Upper lobe of right lung (tissue), 1 donor: ENCODE results near the gene ISLR. TPM values are rescaled to one million over a fixed set of nuclear protein-coding genes. Genes with fewer than 3 reads are reported as not detected.
A peak's percentile ranks its signal among the peaks of the same experiment; 100 is the strongest.

Source experiments
- ATAC-seq: fragments of 200-7000 bp; cut with Tn5 transposase; one replicate; pipeline ENCODE4 v1.9.1; 2020; ENCODE audit warnings: mild to moderate bottlenecking, moderate library complexity
- DNase-seq: peaks from one replicate; pipeline ENCODE4 v3.0.0-alpha.2; 2020
- H3K27ac ChIP-seq: fragments of 200-600 bp; one replicate; pipeline ENCODE4 v1.8.0; 2022
- H3K27me3 ChIP-seq: fragments of 200-600 bp; one replicate; pipeline ENCODE4 v1.8.0; 2022; ENCODE audit warnings: mild to moderate bottlenecking
- H3K36me3 ChIP-seq: fragments of 200-600 bp; one replicate; pipeline ENCODE4 v1.8.0; 2022
- H3K4me1 ChIP-seq: fragments of 200-600 bp; one replicate; pipeline ENCODE4 v1.8.0; 2022
- H3K4me3 ChIP-seq: fragments of 200-600 bp; one replicate; pipeline ENCODE4 v1.8.0; 2022; ENCODE audit warnings: mild to moderate bottlenecking
- H3K9me3 ChIP-seq: fragments of 200-600 bp; one replicate; pipeline ENCODE4 v1.8.0; 2022
- intact Hi-C: fragments of 100-400 bp; cut with DNase I; formaldehyde crosslinking; loops from one replicate; pipeline ENCODE4 v1.11.0; 2022
- total RNA-seq: library from RNA; stranded (reverse); fragmentation: NEBNext Ultra II Directional; extraction: Animal tissue kit (Norgen Biotek cat#: 25700); gene quantifications from one replicate; pipeline ENCODE4 v1.2.1, GENCODE V29; 2021
- TF ChIP-seq, protein P1 (sequence below): fragments of 200-600 bp; IDR thresholded peaks from one replicate; pipeline ENCODE4 v1.8.0; 2022; ENCODE audit warnings: antibody characterized with exemption
- donor health status: DM: no; HTN: yes; CAD: no; lungs with severe emphysema.

Gene ISLR
- total RNA-seq, 1 donor from 2014 or later = 40.6 TPM

GRCh38 chr15:74127954-74128784 is 45.3 kb upstream of the ISLR start:
- Histone ChIP-seq H3K27me3 (peaks cover 80% of the 10 kb centered on the region), H3K36me3 (no peaks in the 10 kb centered on the region), H3K27ac (no peak overlapping the region), H3K9me3 (no peaks in the 10 kb centered on the region), H3K4me3 (peak overlapping the region; percentile 32), H3K4me1 (peaks cover 15% of the 10 kb centered on the region)
- TF ChIP-seq, protein P1, sequence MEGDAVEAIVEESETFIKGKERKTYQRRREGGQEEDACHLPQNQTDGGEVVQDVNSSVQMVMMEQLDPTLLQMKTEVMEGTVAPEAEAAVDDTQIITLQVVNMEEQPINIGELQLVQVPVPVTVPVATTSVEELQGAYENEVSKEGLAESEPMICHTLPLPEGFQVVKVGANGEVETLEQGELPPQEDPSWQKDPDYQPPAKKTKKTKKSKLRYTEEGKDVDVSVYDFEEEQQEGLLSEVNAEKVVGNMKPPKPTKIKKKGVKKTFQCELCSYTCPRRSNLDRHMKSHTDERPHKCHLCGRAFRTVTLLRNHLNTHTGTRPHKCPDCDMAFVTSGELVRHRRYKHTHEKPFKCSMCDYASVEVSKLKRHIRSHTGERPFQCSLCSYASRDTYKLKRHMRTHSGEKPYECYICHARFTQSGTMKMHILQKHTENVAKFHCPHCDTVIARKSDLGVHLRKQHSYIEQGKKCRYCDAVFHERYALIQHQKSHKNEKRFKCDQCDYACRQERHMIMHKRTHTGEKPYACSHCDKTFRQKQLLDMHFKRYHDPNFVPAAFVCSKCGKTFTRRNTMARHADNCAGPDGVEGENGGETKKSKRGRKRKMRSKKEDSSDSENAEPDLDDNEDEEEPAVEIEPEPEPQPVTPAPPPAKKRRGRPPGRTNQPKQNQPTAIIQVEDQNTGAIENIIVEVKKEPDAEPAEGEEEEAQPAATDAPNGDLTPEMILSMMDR = no peak
- intact Hi-C loops = loop anchor here (5.0 kb wide), 1 partner anchor 174 kb away; no protein-coding TSS in a partner anchor
- ATAC-seq (peak; percentile 3), DNase-seq (no peak)

DNA sequence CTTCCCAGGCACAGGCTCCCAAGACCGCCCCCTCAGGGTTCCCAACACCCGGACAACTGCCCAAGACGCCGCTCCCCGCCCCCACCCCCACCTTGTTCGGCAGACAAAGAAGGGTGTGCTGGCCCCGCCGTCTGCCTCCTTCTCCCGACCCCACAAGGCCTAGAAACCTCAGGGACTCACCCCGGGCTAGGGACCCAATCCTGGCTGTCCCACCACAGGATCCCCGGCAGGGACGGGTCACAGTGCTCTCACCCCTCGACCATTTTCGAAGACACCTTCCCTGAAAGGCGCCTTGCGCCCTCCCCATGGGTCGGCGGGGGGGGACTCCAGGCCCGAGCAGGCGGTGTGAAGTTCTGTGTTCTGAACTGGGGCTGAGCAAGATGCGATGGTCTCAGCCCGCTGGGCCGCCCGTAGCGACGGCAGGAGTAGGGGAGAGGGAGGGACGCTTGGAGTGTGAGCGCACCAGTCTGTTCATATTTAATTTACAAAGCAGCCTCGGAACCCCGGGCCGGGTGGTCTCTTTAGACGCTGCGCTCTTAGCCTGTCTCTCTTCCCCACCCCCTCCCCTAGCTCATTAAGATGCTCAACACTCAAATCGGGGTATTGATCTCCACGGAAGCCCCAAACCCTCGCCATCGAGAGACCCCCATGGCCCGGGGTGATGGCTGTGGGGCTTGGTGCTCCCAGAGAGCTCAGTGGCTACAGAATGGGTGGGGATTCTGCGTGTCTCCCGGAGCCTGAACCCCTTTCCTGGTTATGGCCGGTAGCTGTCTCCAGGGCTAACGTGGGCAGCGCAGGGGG is 44.5 kb upstream of the ISLR start:
- intact Hi-C loops = loop anchor here (5.0 kb wide), 1 partner anchor 173 kb away; no protein-coding TSS in a partner anchor
- H3K27ac ChIP-seq = no peak overlapping the region
- peaks cover 15% of the 10 kb centered on the region for H3K4me1 ChIP-seq
- no peaks in the 10 kb centered on the region for H3K9me3 ChIP-seq
- ATAC-seq = no peak
- peaks cover 88% of the 10 kb centered on the region for H3K27me3 ChIP-seq
- no peak for DNase-seq
- no peaks in the 10 kb centered on the region for H3K36me3 ChIP-seq
- peak overlapping the region; percentile 32 for H3K4me3 ChIP-seq
- TF ChIP-seq, protein P1 = no peak

GRCh38 chr15:74129586-74130154 is 43.8 kb upstream of the ISLR start:
- H3K4me1 ChIP-seq = peaks cover 15% of the 10 kb centered on the region
- no peak overlapping the region for H3K27ac ChIP-seq
- no peak overlapping the region for H3K4me3 ChIP-seq
- peaks cover 91% of the 10 kb centered on the region for H3K27me3 ChIP-seq
- DNase-seq (no peak), ATAC-seq (no peak)
- intact Hi-C loops = loop anchor here (5.0 kb wide), 1 partner anchor 173 kb away; no protein-coding TSS in a partner anchor
- H3K36me3 ChIP-seq = no peaks in the 10 kb centered on the region
- TF ChIP-seq, protein P1 = no peak
- H3K9me3 ChIP-seq = no peaks in the 10 kb centered on the region

- peaks cover 15% of the 10 kb centered on the region for H3K4me1 ChIP-seq
- peaks cover 91% of the 10 kb centered on the region for H3K27me3 ChIP-seq
- no peak for ATAC-seq
- no peaks in the 10 kb centered on the region for H3K36me3 ChIP-seq
- TF ChIP-seq, protein P1 = no peak
- H3K4me3 ChIP-seq = no peak within 1 kb of the TSS
- DNase-seq = no peak
- H3K27ac ChIP-seq = no peak within 1 kb of the TSS
- no peaks in the 10 kb centered on the region for H3K9me3 ChIP-seq
- intact Hi-C loops = no loop called here
Measured at GRCh38 chr15:74130155-74130848, 43.2 kb upstream of the ISLR start, which contains the start of gene ISLR2. Gene ISLR2, plus strand, starts transcription at chr15:74130586. Its CDS starts 2,169 bp downstream, at chr15:74132755.
